Activated CD8-positive, alpha-beta T cell treated with anti-CD3 and anti-CD28 coated beads, Interleukin-2, amount 10 ng/mL, durations not matched to agents 7 days and 5 days (primary cell): ENCODE data around the gene DIP2A. TPM values are rescaled to one million over a fixed set of nuclear protein-coding genes. Genes with fewer than 3 reads are reported as not detected.

Experiments used
- ATAC-seq: fragments of 150-1000 bp; cut with Tn5 transposase; one replicate; pipeline ENCODE4 v1.10.0; 2021; ENCODE audit warnings: moderate library complexity
- CTCF ChIA-PET: fragments of 350-600 bp; sonication (Branson Sonifier 250); formaldehyde crosslinking; loops from one replicate; lab custom pipeline; 2021; ENCODE audit warnings: antibody characterized with exemption; lab: Charles Lee
- POLR2A ChIA-PET: fragments of 350-600 bp; sonication (Branson Sonifier 250); formaldehyde crosslinking; loops from one replicate; lab custom pipeline; 2021; ENCODE audit warnings: antibody characterized with exemption; lab: Charles Lee
- DNase-seq: peaks from one replicate; pipeline ENCODE4 v3.0.0-alpha.2; 2020
- H3K27ac Mint-ChIP-seq: one replicate; pipeline ENCODE4 v1.8.0; 2021; ENCODE audit warnings: mild to moderate bottlenecking, mixed read lengths
- H3K27me3 Mint-ChIP-seq: one replicate; pipeline ENCODE4 v1.8.0; 2021; ENCODE audit warnings: low read depth, mixed read lengths
- H3K36me3 Mint-ChIP-seq: one replicate; pipeline ENCODE4 v1.8.0; 2021; ENCODE audit warnings: low read depth, mixed read lengths
- H3K4me1 Mint-ChIP-seq: one replicate; pipeline ENCODE4 v1.8.0; 2021; ENCODE audit warnings: low read depth, mixed read lengths
- H3K4me3 Mint-ChIP-seq: one replicate; pipeline ENCODE4 v1.8.0; 2021; ENCODE audit warnings: mild to moderate bottlenecking, mixed read lengths
- H3K9me3 Mint-ChIP-seq: one replicate; pipeline ENCODE4 v1.8.0; 2022; ENCODE audit warnings: mixed read lengths; ENCODE audit not compliant: insufficient read depth
- total RNA-seq, 2 experiments: library from RNA; stranded (reverse); gene quantifications; one replicate each; pipeline ENCODE4 v1.2.3, GENCODE V29; 2021

DIP2A gene
- total RNA-seq, 2 experiments from 2014 or later = 53.7 to 53.9 TPM

DNA sequence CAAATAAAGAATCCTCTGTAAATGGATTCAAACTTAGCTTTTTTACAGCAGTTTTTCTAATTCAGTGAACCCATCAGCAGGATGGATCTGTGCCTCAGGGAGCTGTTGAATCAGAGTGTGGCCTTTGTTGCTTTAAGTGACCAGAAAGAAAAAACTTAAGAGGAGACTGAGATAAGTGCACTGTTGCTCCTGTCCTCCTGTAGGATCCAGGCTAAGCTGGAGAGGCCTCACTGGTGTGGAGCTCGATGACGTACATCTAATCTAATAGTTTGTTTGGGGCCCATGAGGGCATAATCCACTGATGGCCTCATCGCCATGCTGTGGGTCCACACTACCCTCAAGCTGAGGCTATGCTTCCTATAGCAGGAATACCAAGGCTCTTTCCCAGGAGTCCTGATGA is 10.6 kb downstream of the DIP2A start:
- Mint-ChIP-seq H3K9me3 (no peaks in the 10 kb centered on the region), H3K27ac (peak overlapping the region; percentile 12), H3K36me3 (peaks cover 23% of the 10 kb centered on the region), H3K4me1 (peaks cover 23% of the 10 kb centered on the region), H3K4me3 (no peak overlapping the region), H3K27me3 (no peaks in the 10 kb centered on the region)
- ChIA-PET CTCF (no interaction called here), POLR2A (interaction anchor here (1.2 kb wide), 1 partner anchor 12 kb away, joined by 3 read pairs; no protein-coding TSS in a partner anchor)
- ATAC-seq (no peak), DNase-seq (no peak)

DNA sequence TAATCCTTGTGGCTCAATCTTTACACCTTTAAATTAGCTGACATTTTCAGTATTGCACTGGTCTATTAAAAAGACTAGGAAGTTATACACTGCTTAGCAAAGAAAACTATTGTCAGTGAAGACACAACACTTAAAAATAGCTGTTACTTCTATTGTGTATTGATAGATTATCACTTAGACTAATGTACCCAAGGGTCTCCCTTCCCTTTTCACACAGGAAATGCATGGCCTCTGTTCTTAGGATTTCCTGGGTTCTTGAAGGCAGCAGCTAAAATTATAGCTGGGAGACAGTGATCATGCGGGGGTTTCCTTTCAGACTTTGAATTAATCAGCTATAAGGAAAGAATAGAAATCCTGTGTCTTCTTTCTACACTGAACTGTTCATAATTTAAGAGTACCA is 12.8 kb downstream of the DIP2A start:
- H3K36me3 Mint-ChIP-seq = peaks cover 20% of the 10 kb centered on the region
- DNase-seq (no peak), ATAC-seq (no peak)
- H3K27me3 Mint-ChIP-seq = no peaks in the 10 kb centered on the region
- peaks cover 30% of the 10 kb centered on the region for H3K4me1 Mint-ChIP-seq
- no peak overlapping the region for H3K27ac Mint-ChIP-seq
- ChIA-PET POLR2A (interaction anchor here (0.6 to 1.5 kb wide), 4 partner anchors 9 to 825 kb away, joined by 3 to 7 read pairs (median 4); partner anchors contain the start of gene DIP2A), CTCF (interaction anchor here (1.0 kb wide), 1 partner anchor 80 kb away, joined by 3 read pairs; no protein-coding TSS in a partner anchor)
- H3K9me3 Mint-ChIP-seq = no peaks in the 10 kb centered on the region
- H3K4me3 Mint-ChIP-seq = no peak overlapping the region

GRCh38 chr21:46472246-46472645 is 13.6 kb downstream of the DIP2A start:
- no peak for DNase-seq
- peaks cover 30% of the 10 kb centered on the region for H3K4me1 Mint-ChIP-seq
- POLR2A ChIA-PET = interaction anchor here (0.7 to 1.5 kb wide), 2 partner anchors 10 to 13 kb away, joined by 3 to 7 read pairs; partner anchors contain the start of gene DIP2A
- H3K4me3 Mint-ChIP-seq = no peak overlapping the region
- H3K27me3 Mint-ChIP-seq = no peaks in the 10 kb centered on the region
- no peaks in the 10 kb centered on the region for H3K9me3 Mint-ChIP-seq
- peaks cover 20% of the 10 kb centered on the region for H3K36me3 Mint-ChIP-seq
- no peak for ATAC-seq
- peak overlapping the region; percentile 28 for H3K27ac Mint-ChIP-seq
- CTCF ChIA-PET = interaction anchor here (1.0 kb wide), 1 partner anchor 79 kb away, joined by 3 read pairs; no protein-coding TSS in a partner anchor

- Mint-ChIP-seq H3K9me3 (no peaks in the 10 kb centered on the region), H3K27ac (no peak overlapping the region), H3K36me3 (peaks cover 14% of the 10 kb centered on the region), H3K4me3 (no peak overlapping the region), H3K27me3 (no peaks in the 10 kb centered on the region), H3K4me1 (peaks cover 28% of the 10 kb centered on the region)
- POLR2A ChIA-PET = no interaction called here
- DNase-seq (no peak), ATAC-seq (no peak)
- CTCF ChIA-PET = no interaction called here
These were observed 15.7 kb downstream of the DIP2A start for GRCh38 chr21:46474382-46474781.

DNA sequence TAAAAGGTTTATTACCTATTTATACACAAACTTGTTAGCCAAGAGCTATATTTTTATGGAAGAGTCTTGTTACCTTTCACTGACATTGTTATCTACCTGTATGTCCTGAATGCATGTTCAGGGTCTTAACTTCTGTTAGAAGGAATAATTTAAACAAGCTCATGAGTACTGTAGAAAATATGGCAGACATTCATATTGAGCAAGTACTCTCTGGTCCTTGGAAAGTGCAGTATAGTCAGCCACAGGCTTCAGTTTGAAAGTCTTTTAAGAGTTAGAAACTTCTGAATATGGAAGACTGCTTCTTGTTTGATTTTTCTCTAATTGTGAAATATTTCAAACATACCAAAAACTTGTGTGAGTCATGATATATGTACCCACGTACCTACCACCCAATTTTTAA is 16.6 kb downstream of the DIP2A start:
- Mint-ChIP-seq H3K4me3 (no peak overlapping the region), H3K27ac (no peak overlapping the region), H3K4me1 (peaks cover 26% of the 10 kb centered on the region), H3K27me3 (no peaks in the 10 kb centered on the region), H3K9me3 (no peaks in the 10 kb centered on the region), H3K36me3 (peaks cover 13% of the 10 kb centered on the region)
- ChIA-PET POLR2A (no interaction called here), CTCF (no interaction called here)
- ATAC-seq (no peak), DNase-seq (no peak)

DNA sequence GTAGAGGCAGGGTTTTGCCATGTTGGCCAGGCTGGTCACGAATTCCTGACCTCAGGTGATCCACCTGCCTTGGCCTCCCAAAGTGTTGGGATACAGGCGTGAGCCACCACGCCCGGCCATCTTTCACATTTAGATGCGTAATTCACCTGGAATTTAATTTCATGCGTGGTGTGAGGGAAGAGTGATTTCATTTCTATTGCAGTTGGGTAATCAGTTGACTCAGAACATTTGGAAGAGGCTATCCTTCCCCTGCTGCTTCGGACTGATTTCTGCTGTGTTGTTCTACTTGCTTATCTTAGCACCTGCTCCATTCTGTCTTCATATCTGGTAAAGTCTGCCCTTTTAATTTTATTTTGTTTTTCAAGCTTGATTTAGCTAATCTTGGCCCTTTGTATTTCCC is 19.1 kb downstream of the DIP2A start:
- Mint-ChIP-seq H3K27me3 (no peaks in the 10 kb centered on the region), H3K4me1 (peaks cover 12% of the 10 kb centered on the region), H3K27ac (no peak overlapping the region), H3K36me3 (peaks cover 16% of the 10 kb centered on the region), H3K4me3 (no peak overlapping the region), H3K9me3 (no peaks in the 10 kb centered on the region)
- ChIA-PET CTCF (no interaction called here), POLR2A (no interaction called here)
- DNase-seq = no peak
- no peak for ATAC-seq

- no peaks in the 10 kb centered on the region for H3K27me3 Mint-ChIP-seq
- H3K27ac Mint-ChIP-seq = no peak overlapping the region
- no peak overlapping the region for H3K4me3 Mint-ChIP-seq
- ChIA-PET POLR2A (no interaction called here), CTCF (no interaction called here)
- no peaks in the 10 kb centered on the region for H3K9me3 Mint-ChIP-seq
- ATAC-seq (no peak), DNase-seq (no peak)
- peaks cover 21% of the 10 kb centered on the region for H3K4me1 Mint-ChIP-seq
- H3K36me3 Mint-ChIP-seq = peaks cover 16% of the 10 kb centered on the region
These were observed 20.2 kb downstream of the DIP2A start for GRCh38 chr21:46478910-46479309.

GRCh38 chr21:46480466-46480865 is 21.8 kb downstream of the DIP2A start:
- no peaks in the 10 kb centered on the region for H3K9me3 Mint-ChIP-seq

DNA sequence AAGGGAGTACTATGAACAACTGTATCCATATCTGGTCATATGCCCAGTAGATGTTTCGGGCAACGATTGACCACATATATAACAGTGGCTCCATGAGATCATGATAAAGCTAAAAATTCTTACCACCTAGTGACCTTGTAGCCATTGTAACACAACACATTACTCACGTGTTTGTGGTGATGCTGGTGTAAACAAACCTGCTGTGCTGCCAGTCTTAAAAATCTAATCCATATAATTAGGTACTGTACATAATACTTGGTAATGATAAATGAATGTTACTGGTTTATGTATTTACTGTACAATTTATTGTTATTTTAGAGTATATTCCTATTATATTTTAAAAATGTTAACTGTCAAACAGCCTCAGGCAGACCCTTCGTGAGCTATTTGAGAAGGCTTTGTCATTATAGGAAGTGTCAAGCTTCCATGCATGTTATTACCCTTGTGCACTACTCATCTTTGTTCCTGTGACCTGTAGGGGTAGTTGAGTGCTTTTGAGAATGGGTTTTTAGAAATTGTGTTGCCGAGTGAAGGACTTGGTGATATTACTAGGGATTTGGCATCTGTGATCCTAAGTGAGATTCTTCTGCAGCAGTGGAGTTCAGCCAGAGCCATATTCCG is 23.6 kb downstream of the DIP2A start:
- Mint-ChIP-seq H3K9me3 (no peaks in the 10 kb centered on the region), H3K27ac (no peak overlapping the region), H3K4me3 (no peak overlapping the region), H3K27me3 (no peaks in the 10 kb centered on the region), H3K4me1 (peaks cover 12% of the 10 kb centered on the region), H3K36me3 (peaks cover 23% of the 10 kb centered on the region)
- no peak for ATAC-seq
- POLR2A ChIA-PET = no interaction called here
- CTCF ChIA-PET = no interaction called here
- DNase-seq = no peak

More at GRCh38 chr21:46480466-46480865, 21.8 kb downstream of the DIP2A start:
- Mint-ChIP-seq H3K27me3 (no peaks in the 10 kb centered on the region), H3K36me3 (peaks cover 21% of the 10 kb centered on the region), H3K27ac (no peak overlapping the region), H3K4me1 (peaks cover 12% of the 10 kb centered on the region), H3K4me3 (no peak overlapping the region)
- POLR2A ChIA-PET = no interaction called here
- ATAC-seq (no peak), DNase-seq (no peak)
- CTCF ChIA-PET = no interaction called here

GRCh38 chr21:46482846-46483231 is 24.1 kb downstream of the DIP2A start:
- H3K27me3 Mint-ChIP-seq = no peaks in the 10 kb centered on the region
- H3K9me3 Mint-ChIP-seq = no peaks in the 10 kb centered on the region
- H3K36me3 Mint-ChIP-seq = peaks cover 26% of the 10 kb centered on the region
- peaks cover 12% of the 10 kb centered on the region for H3K4me1 Mint-ChIP-seq
- ChIA-PET POLR2A (interaction anchor here (0.7 kb wide), 1 partner anchor 49 kb away, joined by 3 read pairs; no protein-coding TSS in a partner anchor), CTCF (no interaction called here)
- no peak for DNase-seq
- ATAC-seq = no peak
- H3K4me3 Mint-ChIP-seq = no peak overlapping the region
- no peak overlapping the region for H3K27ac Mint-ChIP-seq

DNA sequence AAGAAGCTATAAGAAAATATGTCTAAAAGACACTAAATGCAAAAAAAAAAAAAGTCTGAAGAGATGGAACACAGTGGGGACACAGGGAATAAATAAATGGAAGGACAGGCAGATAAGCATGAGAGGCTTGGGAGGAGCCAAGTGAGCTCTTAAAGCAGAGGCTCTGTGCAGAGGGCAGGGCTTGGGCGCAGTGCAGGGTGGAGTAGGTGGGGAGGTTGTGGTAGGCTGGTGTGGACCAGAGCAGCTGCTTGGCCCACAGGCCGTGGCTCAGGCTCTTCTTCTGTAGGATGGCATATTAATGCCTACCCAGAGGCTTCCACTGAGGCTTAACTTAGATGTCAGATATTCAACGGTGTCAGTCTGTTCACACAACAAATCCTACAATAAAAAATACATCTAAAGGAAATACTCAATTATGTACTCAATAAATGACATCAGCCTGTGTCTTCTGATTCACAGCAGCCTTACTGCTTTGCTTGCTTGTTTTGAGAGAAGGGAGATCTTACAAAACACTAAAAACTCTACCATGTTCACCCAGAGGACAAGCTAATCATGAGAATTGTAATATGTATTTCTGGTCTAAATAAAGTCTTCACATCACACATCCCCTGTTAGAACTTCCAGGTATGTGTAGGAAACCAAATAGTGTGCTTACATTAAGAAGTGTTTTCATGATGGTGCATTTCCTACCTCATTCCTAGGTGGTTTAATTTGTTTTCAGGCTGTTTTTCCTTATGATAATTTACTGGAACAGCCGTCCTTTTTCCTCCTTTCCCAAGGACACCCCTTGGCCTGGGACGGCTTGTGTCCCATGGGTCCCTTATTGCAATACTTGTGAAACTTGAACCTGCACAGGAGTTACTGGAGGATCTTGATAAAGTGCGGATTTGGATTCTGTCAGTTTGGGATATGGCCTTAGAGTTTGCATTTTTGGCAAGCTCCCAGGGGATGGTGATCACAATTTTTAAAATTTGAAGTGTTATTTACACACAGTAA is 24.9 kb downstream of the DIP2A start:
- POLR2A ChIA-PET = interaction anchor here (0.7 kb wide), 1 partner anchor 50 kb away, joined by 3 read pairs; no protein-coding TSS in a partner anchor
- ATAC-seq = no peak
- H3K4me1 Mint-ChIP-seq = peaks cover 12% of the 10 kb centered on the region

More for the DNA sequence above, 24.9 kb downstream of the DIP2A start:
- Mint-ChIP-seq H3K4me3 (no peak overlapping the region), H3K36me3 (peaks cover 26% of the 10 kb centered on the region), H3K27ac (no peak overlapping the region), H3K27me3 (no peaks in the 10 kb centered on the region), H3K9me3 (no peaks in the 10 kb centered on the region)
- no peak for DNase-seq
- CTCF ChIA-PET = no interaction called here
